ENCODE data around the gene OGFOD2. TPM values are rescaled to one million over a fixed set of nuclear protein-coding genes. Genes with fewer than 3 reads are reported as not detected.
A peak's percentile ranks its signal among the peaks of the same experiment; 100 is the strongest.

The OGFOD2 gene
- total and polyA plus RNA-seq, 2 of the 13 experiments (the other 11 are each of a cell fraction or from before 2014, with no cell fraction given) = 13.2 to 14.6 TPM

DNA sequence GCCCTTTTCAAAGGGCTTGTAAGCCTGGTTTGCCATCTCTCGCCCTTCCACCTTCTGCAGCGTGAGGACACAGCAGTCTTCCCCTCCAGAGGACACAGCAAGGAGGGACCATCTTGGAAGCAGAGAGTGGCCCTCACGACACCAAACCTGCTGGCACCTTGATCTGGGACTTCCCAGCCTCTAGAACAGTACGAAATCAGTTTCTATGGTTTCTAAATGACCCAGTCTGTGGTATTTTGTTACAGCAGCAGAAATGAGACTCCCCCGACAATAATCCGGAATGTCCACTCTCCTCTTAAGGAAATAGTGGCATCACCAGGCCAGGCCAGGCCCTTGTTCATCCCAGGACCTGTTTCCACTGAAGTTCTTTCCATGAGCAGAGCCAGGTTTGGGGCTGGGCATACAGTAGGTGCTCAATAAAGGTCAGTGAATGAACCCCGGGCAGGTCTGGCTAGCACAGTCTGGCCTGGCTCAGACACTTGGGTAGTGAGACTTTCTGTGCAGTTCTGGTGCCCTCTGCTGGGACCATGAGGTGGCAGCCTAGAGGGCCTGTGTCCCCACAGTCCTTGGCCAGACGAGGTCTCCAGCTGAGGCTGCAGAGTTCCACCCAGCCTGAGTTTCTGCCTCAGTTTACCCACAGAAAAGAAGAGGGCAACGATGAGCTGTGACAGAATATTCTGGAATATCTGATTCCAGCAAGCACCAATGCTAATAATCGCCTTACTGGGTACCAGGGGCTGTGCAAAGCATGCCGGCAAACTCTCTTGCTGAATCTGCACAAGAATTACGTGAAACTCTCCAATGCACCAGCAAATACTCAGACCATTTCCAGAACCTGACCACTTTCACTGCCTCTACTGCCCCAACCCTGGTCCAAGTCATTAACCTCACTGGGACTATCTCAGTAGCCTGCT is 22.8 kb upstream of the OGFOD2 start (continued):
- TF ChIP-seq, protein P1, sequence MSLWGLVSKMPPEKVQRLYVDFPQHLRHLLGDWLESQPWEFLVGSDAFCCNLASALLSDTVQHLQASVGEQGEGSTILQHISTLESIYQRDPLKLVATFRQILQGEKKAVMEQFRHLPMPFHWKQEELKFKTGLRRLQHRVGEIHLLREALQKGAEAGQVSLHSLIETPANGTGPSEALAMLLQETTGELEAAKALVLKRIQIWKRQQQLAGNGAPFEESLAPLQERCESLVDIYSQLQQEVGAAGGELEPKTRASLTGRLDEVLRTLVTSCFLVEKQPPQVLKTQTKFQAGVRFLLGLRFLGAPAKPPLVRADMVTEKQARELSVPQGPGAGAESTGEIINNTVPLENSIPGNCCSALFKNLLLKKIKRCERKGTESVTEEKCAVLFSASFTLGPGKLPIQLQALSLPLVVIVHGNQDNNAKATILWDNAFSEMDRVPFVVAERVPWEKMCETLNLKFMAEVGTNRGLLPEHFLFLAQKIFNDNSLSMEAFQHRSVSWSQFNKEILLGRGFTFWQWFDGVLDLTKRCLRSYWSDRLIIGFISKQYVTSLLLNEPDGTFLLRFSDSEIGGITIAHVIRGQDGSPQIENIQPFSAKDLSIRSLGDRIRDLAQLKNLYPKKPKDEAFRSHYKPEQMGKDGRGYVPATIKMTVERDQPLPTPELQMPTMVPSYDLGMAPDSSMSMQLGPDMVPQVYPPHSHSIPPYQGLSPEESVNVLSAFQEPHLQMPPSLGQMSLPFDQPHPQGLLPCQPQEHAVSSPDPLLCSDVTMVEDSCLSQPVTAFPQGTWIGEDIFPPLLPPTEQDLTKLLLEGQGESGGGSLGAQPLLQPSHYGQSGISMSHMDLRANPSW (CRISPR knock-in tag; IDR thresholded peaks at IDR 0.05; ENCODE audit: borderline replicate concordance) = no peak
- TF ChIP-seq ZNF224 (CRISPR knock-in tag; IDR thresholded peaks at IDR 0.05) (no peak), PCBP2 (optimal IDR thresholded peaks at IDR 0.05; ENCODE audit: low read depth, low read length, poor library complexity, severe bottlenecking) (no peak), ELF3 (CRISPR knock-in tag; IDR thresholded peaks at IDR 0.05) (0 out of 2 replicates have a peak, but pooled peaks have one; percentile 32), ZC3H13 (CRISPR knock-in tag; IDR thresholded peaks at IDR 0.05) (no peak), CEBPG (CRISPR knock-in tag; IDR thresholded peaks at IDR 0.05) (no peak), DBP (CRISPR knock-in tag; IDR thresholded peaks at IDR 0.05; ENCODE audit: not compliant biosample characterization) (no peak), ZNF318 (CRISPR knock-in tag; IDR thresholded peaks at IDR 0.05) (no peak)
- TF ChIP-seq, protein P2, sequence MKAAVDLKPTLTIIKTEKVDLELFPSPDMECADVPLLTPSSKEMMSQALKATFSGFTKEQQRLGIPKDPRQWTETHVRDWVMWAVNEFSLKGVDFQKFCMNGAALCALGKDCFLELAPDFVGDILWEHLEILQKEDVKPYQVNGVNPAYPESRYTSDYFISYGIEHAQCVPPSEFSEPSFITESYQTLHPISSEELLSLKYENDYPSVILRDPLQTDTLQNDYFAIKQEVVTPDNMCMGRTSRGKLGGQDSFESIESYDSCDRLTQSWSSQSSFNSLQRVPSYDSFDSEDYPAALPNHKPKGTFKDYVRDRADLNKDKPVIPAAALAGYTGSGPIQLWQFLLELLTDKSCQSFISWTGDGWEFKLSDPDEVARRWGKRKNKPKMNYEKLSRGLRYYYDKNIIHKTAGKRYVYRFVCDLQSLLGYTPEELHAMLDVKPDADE (CRISPR knock-in tag; IDR thresholded peaks at IDR 0.05) = no peak
- TF ChIP-seq, protein P3, sequence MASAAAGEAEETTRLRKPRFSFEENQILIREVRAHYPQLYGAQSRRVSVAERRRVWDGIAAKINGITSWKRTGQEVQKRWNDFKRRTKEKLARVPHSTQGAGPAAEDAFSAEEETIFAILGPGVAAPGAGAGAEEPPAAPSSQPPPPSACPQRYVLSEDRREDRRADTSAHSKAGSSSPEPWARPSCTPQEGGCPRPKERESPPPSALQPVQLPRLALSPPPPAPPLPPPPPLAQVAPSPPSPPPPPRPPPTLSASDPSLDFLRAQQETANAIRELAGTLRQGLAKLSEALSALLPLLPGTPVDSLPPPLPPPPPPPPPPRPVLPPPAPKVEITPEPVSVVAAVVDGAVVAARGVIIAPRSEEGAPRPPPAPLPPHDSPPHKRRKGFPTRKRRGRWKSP (CRISPR knock-in tag; IDR thresholded peaks at IDR 0.05) = no peak

Measured in HepG2 (cell line).